ENCODE measurements around the gene ANKRD55.

The ANKRD55 gene

DNA sequence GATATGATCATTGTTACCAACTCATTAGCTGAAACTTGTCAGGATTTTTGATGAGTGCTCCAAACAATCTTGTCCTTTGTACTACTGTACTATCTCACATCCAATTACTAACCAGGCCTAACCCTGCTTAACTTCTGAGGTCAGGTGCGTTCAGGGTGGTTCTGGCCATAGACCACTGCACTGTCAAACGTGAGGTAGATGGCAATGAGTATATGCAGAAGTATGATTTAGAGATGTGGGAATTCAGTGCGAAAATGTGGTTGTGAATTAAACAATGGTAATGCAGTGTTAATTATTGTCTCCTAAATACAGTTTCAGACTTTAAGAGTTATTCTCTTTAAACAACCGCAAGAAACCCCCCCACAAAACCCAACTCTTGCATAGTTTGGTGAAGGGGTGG lies 86.5 kb downstream of the ANKRD55 start:
- TF ChIP-seq, protein P1, sequence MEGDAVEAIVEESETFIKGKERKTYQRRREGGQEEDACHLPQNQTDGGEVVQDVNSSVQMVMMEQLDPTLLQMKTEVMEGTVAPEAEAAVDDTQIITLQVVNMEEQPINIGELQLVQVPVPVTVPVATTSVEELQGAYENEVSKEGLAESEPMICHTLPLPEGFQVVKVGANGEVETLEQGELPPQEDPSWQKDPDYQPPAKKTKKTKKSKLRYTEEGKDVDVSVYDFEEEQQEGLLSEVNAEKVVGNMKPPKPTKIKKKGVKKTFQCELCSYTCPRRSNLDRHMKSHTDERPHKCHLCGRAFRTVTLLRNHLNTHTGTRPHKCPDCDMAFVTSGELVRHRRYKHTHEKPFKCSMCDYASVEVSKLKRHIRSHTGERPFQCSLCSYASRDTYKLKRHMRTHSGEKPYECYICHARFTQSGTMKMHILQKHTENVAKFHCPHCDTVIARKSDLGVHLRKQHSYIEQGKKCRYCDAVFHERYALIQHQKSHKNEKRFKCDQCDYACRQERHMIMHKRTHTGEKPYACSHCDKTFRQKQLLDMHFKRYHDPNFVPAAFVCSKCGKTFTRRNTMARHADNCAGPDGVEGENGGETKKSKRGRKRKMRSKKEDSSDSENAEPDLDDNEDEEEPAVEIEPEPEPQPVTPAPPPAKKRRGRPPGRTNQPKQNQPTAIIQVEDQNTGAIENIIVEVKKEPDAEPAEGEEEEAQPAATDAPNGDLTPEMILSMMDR (IDR thresholded peaks at IDR 0.05; ENCODE audit: control insufficient read depth, insufficient read depth, low read depth, low read length, missing control alignments), result no peak
- no peak for DNase-seq (ENCODE audit: low read depth)
- H3K4me3 ChIP-seq (ENCODE audit: control insufficient read depth, low read depth, low read length), result no peak overlapping the region

DNA sequence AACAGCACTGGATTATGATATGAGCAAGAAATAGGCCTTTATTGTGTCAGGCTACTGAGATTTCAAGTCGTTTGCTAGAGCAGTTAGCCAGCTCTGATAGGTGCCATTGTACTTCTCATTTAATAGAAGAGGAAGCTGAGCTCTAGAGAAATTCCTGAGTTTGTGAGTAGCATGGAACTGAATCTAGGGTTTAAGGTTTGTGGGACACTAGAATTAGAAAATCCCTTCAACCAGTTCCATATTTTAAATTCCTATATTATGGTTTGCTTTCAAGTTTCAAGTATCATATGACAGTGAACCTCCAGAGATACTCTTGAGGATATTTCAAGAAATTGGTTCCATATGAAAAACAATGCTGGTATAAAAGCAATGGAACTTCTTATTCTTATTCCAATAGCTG lies 87.6 kb downstream of the ANKRD55 start:
- TF ChIP-seq, protein P1 (IDR thresholded peaks at IDR 0.05; ENCODE audit: control insufficient read depth, insufficient read depth, low read depth, low read length, missing control alignments), result no peak
- DNase-seq (ENCODE audit: low read depth), result no peak
- no peak overlapping the region for H3K4me3 ChIP-seq (ENCODE audit: control insufficient read depth, low read depth, low read length)

DNA sequence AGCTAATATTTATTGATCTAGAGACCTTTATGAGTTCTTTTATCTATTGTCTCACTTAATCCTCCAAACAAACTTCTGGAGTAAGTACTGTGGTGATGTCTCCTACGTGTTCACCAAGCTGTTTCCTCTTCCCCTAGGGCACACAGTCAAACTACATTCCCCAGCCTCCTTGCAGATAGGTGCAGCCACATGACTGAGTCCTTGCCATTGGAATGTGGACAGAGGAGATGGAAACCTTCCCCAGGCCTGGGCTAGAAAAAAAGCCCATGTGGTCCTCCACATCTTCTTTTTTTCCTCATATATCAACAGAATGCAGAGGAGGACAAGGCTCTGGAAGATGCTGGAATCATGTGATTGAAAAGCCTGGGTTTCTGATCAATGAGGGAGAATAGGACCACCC lies 88.0 kb downstream of the ANKRD55 start:
- no peak overlapping the region for H3K4me3 ChIP-seq (ENCODE audit: control insufficient read depth, low read depth, low read length)
- no peak for DNase-seq (ENCODE audit: low read depth)
- TF ChIP-seq, protein P1 (IDR thresholded peaks at IDR 0.05; ENCODE audit: control insufficient read depth, insufficient read depth, low read depth, low read length, missing control alignments), result no peak

DNA sequence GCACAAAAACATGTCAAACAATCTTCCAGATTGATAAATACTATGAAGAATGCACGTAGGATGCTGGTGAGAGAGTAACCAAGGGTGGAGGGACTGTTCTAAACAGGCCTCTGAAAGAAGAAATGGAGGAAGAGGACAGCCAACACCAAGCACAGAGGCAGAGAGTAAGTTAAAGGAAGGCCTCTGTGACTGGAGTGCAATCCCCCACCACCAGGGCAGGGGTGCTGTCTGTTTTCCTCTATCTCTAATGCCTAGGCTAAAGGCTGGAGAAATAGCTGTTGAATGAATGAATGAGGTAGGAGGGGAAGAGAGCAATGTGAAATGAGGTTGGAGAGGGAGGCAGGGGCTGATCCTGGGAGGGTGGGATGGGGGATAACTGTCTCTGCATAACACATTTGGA lies 88.9 kb downstream of the ANKRD55 start:
- TF ChIP-seq, protein P1 (IDR thresholded peaks at IDR 0.05; ENCODE audit: control insufficient read depth, insufficient read depth, low read depth, low read length, missing control alignments), result no peak
- no peak for DNase-seq (ENCODE audit: low read depth)

DNA sequence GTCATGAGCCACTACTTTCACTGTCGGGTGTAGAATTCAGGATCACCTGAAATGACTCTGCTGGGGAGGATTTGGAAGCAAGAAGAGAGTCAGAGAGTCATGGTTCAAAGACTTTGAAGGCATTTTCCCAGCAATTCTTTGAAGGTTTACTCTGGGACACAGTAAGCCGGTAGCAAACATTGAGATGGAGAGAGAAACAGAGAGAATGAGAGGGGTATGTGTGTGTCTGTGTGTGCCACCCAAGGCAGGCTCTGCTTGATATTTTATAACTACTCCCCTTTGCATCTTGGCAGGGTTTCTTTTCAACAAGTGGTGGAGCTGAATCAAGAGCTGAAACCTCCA lies 89.8 kb downstream of the ANKRD55 start:
- TF ChIP-seq, protein P1 (IDR thresholded peaks at IDR 0.05; ENCODE audit: control insufficient read depth, insufficient read depth, low read depth, low read length, missing control alignments), result no peak
- H3K4me3 ChIP-seq (ENCODE audit: control insufficient read depth, low read depth, low read length), result no peak overlapping the region
- no peak for DNase-seq (ENCODE audit: low read depth)

More for the DNA sequence above, 88.9 kb downstream of the ANKRD55 start:
- H3K4me3 ChIP-seq (ENCODE audit: control insufficient read depth, low read depth, low read length), result no peak overlapping the region

DNA sequence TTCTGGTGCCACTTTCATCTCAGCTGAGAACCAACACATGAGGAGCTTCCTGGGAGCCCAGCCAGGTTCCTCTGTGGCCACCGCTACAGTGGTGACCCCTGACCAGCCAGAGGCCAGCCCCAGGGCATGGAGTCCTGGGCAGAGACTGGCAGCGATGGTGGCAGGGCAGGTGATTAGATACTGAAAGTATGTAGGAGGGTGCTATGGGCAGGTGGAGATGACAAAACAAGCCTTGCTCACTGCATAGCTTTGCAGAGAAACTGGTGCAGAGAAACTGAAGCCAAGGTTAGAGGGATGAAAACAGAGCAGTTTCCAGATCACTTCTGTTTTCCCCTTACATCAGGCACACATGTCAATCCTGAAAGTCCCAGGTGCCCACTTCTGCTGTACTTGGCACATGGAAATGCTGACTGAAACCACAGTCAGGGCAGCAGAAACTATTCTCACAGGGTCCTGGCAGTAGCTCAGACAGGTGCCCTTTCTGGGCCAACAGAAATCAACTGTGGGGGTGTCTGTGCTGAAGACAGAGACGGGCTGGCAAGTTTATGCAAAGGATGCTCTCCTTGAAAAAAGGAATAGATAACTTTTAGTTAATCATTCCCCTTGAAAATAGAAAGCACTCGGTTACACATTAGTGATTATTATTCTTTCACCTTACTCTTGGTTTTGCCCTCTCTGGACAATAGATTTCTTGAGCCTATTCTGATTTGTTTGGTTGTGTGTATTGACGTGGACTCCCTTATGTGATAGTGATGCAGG lies 90.3 kb downstream of the ANKRD55 start:
- DNase-seq (ENCODE audit: low read depth), result no peak
- no peak overlapping the region for H3K4me3 ChIP-seq (ENCODE audit: control insufficient read depth, low read depth, low read length)
- TF ChIP-seq, protein P1 (IDR thresholded peaks at IDR 0.05; ENCODE audit: control insufficient read depth, insufficient read depth, low read depth, low read length, missing control alignments), result no peak
